NCI-H1436 (cell line): ENCODE results near the gene GALK2.
"Not testable (repeated sequence)": the region's sequence is repeated elsewhere in the genome, so short reads cannot be mapped to it uniquely, and the experiment has no call there.

ENCODE experiments used
- DNase-seq: peaks from one replicate; lab custom pipeline; 2025; lab: John Stamatoyannopoulos, UW

GALK2 gene

DNA sequence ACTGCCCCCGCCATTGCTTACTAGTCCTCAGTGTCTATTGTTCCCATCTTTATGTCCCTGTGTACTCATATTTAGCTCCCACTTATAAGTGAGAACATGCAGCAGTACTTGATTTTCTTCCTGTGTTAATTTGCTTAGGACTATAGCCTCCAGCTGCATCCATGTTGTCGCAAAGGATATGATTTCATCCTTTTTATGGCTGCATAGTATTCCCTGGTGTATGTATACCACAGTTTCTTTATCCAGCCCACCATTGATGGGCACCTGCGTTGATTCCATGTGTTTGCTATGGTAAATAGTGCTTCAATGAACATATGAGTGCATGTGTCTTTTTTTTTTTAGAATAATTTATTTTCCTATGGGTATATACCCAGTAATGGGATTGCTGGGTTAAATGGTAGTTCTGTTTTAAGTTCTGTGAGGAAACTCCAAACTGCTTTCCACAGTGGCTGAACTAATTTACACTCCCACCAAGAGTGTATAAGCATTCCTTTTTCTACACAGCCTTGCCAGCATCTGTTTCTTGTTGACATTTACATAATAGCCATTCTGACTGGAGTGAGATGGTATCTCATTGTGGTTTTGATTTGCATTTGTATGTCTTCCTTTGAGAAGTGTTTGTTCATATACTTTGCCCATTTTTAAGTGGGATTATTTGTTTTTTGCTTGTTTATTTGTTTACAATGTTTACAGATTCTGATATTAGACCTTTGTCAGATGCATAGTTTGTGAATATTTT is 53.7 kb downstream of the GALK2 start:
- DNase-seq: no peak

DNA sequence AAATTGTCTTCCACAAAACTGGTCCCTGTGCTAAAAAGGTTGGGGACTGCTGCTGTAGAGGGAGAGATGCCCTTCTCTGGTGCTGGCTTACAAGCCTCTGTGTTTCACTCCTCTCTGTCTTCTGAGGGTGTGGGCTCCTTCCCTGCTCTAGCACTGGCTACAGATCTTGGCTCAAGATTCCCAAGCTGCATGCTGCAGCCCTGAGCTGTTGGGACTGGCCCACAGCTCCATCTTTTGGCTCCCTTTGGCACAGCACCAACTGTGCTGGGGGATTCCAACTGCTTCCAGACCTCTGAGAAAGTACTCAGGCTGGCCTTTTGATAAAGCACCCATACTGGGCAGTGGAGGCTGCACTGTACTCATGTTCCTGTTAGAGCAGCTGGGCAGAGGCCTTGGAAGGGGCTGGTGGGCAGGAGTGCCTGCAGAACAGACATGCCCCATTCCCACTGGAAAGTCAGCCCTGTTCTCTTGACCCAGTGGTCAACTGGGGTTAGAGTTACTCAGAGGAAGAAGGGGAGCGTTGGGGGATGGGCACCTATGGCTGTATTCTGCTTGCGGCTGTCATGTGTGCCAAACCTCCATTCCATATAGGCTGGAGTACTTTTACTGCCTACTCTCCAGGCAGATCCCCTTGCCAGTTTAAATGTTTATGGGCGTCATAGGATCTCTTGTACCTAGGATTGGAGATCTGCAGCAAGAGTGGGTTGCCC is 55.7 kb downstream of the GALK2 start:
- no peak for DNase-seq

DNA sequence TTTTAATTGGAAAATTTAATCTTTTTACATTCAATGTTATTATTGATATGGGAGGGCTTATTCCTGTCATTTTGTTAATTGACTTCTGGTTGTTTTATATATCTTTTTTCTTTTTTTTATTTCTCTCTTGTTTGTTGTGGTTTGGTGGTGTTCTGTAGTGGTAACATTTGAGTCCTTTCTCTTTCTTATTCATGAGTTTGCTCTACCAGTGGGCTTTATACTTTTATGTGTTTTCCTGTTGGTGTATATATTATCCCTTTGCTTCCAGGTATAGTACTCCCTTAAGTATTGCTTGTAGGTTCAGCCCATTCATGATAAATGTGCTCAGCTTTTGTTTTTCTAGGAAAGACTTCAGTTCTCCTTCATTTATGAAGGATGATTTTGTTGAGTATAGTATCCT is 57.6 kb downstream of the GALK2 start:
- no peak for DNase-seq

DNA sequence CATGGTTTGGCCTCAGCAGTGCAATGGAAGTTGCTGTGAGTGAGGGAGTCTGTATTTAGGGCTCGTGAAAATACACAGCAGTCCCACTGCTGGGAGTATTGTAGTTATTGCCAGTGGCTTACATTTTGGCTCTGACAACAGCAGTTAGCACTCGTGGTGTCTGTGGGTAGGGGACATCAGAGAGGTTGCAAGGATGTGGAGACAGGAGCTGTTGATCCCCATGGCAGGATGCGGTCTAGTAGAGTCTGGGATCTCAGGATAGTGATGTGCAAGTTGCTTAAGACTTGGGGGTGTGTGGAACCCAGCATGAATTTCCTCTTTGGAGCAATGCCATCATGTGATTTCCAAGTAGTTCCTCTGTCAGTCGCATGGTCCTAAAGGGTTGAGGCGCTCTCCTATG is 59.9 kb downstream of the GALK2 start:
- no peak for DNase-seq

DNA sequence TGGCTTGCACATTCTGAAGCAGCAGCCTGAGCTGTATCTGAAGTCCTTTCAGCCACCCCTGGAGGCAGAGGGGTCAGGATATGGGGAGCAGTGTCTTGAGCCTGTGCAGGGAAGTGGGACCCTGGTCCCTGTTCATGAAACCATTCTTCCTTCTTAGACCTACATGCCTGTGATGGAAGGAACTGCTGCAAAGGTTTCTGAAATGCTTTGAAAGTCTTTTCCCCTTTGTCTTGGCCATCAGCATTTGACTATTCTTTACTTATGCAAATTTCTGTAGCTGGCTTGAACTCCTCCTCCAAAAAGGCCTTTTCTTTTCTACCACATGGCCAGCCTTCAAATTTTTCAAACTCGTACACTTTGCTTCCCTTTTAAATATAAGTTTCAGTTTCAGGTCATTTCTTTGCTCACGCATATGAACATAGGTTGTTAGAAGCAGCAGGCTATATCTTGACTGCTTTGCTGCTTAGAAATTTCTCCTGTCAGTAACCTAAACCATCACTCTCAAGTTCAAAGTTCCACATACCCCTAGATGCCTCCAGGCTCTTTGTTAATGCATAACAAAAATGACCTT is 62.3 kb downstream of the GALK2 start:
- no peak for DNase-seq

DNA sequence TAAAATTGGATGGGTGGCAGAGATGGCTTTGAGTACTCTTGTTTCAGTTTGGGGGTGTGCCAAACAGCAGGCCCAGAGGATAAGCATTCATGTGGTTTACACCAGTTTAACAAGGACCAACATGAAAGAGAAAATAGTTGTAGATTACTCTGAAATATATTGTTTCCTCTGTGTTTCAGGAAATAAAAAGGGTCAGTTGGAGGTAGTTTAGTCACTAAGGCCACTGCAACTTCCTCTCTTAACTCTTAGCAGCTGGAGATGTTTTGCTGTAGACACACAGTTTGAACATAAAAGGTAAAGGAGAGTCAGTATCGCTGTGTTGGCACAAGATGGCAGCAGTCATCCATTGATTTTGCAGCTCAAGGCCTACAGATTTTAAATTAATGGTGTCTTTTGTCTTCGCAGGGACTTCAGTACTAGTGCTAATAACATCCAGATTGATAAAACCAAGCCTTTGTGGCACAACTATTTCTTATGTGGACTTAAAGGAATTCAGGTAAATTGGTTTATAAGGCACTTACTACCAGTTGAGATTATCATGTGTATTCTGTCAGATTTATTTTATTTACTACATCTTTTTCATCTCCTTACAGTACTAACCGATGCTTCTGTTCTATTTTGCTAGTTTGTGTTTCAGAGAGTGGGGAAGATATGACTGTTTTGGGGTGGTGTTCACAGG is 65.5 kb downstream of the GALK2 start:
- peak; percentile 62 for DNase-seq

DNA sequence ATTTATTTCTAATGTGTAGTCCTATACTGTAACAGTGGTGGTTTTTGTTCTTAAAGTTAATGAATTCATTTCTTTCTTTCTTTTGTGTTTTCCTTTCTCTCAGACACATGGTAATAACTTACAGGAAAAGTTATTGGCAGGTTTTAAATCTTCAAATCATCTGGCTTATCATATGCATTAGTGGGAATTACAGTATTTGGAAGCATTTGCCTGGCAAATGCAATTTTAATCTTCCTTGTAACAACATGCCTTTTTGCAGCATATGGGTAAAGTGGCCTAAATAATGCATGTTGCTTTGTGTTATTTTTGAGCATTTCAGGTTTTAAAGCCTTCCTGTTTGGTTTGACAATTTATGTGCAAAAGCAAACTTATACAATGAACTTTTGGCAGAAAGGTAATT is 66.8 kb downstream of the GALK2 start:
- DNase-seq: no peak

DNA sequence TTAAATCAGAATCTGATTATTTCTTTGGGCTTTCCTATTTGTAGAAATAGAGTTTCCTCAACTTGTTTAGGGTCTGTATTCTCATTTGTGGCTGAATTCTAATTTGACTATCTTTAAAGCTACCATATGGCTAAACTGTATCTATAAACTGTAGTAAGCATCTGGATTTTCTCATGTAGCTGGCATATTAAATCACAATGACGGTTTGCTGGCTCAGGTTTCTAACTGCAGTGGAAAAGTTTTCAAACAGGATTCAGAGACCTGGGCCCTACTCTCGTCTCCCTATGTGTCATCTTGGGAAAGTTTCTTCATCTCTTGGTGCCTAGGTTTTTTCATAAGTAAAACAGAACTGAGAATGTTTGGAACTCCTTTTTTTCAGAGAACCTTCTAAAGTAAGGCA is 68.3 kb downstream of the GALK2 start:
- DNase-seq: no peak

DNA sequence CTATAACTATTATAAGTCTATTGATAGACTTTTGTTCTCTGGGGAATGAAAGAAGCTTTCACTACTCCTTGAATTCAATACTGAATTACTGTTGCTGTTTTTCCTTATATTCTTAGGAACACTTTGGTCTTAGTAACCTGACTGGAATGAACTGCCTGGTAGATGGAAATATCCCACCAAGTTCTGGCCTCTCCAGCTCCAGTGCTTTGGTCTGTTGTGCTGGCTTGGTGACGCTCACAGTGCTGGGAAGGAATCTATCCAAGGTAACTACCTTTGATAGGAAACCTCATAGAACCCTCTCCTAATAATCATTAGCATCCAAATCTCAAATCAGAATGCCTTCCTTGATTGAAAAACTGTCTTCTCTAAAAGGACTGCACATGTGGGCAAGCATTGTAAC is 69.1 kb downstream of the GALK2 start:
- DNase-seq: no peak

DNA sequence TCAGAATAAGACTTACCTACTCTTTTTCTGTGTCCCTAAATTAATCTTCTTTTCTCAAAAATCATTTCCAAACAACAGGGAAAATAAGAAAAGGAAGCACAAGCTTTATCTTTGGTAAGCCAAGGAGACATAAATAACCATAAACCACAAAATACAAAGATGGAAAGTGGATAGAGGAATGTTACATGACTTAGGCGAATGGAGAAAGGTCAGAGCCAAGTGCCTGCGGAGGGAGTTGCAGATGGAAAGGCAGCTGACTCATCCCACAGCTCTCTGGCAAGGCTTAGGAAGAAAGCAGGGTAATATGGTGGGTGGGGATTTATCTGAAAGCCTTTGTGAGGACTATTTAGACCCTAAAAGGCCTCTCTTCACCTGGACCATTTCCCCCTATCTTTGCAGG is 72.8 kb downstream of the GALK2 start:
- no peak for DNase-seq

DNA sequence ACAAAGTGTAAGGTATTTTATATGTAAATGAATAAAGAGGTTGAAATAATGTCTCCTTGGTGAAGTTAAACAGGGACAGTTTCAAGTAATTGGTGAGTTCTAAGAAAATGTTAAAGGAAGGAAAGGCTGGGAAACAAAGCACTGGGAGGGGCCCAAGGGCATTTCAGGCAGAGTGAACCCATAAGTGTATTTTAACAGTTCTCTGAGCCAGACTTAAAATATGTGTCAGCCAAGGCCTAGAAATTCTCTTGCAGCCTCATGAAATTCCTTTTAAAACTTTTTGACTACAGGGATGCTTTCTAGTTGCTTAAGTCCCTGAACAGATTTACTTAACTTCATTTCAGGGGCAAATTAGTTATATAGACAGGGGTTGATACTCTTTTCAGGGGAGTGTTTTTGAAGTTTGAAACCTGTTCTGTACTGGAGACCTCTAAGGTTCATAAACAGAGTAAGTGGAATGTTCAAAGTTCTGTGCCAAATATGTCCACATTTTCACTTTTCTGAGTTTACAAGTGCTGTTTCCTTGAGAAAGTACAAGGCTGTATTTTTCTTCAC is 77.6 kb downstream of the GALK2 start:
- DNase-seq: no peak

DNA sequence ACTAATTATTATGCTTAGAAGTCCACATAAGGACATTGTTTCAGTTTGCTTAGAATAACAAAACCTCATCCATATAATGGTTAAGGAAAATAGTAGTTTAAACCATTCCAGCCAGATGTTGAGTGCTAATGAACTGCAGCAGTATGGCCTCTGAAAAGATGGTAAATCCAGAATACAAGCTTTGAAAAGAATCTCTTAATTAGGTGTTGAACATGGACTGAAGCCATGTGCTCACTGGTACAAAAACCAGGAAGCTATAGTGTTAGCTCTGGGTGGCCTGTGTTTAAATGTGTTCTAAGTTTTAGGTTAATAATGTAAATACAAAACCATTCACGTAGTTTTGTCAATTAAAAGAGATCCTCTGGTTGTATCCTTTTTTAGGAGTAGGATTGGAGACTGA is 78.2 kb downstream of the GALK2 start:
- no peak for DNase-seq

DNA sequence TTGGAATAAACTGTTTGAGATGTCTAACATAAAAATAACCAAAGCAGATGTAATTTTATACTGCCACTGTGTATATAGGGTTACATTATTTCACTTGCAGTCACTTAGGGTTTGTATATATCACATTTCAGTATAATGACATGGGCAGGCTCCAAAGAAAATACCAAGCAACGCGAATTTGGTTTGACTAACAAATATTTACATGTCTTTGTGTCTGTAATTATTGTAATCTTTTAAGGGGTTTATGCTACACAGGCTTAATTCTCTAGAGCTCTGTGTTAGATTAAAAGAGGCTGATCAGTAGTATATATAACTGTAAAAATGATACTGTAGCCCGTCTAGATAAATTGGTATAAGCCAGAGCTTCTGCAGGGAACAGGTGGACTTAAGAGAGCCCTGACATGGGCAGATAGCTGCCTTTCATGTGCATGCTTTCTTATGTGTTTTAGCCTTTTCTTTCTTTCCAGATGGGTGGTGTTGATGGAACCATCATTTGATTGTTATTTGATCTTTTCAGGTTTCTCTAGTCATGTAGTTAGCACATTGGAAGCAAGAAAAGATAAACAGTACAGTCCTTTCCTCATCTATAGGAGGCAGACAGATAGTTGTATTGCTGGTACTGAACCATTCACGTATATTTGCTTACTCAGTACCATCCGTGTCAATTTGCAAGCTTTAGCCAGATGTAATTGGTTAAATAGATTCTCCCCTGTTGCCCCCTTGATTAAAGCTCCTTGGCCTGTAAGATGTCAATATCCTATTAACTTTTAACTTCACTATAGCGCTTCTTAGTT is 86.1 kb downstream of the GALK2 start:
- DNase-seq: peak; percentile 62

DNA sequence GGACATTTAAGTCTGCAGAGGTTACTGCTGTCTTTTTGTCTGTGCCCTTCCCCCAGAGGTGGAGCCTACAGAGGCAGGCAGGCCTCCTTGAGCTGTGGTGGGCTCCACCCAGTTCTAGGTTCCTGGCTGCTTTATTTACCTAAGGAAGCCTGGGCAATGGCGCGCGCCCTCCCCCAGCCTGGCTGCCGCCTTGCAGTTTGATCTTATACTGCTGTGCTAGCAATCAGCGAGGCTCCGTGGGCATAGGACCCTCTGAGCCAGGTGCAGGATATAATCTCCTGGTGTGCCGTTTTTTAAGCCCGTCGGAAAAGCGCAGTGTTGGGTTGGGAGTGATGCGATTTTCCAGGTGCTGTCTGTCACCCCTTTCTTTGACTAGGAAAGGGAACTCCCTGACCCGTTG is 95.1 kb downstream of the GALK2 start:
- not testable (repeated sequence) for DNase-seq

DNA sequence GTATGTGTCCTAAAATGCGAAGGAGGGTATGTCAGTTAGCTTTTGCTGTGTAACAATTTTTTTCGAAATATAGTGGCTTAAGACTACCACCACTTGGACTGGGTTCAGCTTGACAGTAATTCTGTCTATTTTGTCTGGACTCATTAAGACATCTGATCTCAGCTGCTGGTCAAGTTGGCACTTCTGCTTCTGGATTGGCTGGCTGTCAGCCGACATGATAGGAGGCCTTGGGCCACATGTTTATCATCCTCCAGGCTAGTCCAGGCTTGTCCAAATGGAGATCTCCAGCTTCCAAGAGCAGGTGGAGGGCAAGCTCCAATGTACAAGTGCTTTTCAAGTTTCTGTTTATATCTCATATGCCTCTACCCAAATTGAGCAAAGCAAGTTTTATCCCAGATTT is 95.9 kb downstream of the GALK2 start:
- no peak for DNase-seq

DNA sequence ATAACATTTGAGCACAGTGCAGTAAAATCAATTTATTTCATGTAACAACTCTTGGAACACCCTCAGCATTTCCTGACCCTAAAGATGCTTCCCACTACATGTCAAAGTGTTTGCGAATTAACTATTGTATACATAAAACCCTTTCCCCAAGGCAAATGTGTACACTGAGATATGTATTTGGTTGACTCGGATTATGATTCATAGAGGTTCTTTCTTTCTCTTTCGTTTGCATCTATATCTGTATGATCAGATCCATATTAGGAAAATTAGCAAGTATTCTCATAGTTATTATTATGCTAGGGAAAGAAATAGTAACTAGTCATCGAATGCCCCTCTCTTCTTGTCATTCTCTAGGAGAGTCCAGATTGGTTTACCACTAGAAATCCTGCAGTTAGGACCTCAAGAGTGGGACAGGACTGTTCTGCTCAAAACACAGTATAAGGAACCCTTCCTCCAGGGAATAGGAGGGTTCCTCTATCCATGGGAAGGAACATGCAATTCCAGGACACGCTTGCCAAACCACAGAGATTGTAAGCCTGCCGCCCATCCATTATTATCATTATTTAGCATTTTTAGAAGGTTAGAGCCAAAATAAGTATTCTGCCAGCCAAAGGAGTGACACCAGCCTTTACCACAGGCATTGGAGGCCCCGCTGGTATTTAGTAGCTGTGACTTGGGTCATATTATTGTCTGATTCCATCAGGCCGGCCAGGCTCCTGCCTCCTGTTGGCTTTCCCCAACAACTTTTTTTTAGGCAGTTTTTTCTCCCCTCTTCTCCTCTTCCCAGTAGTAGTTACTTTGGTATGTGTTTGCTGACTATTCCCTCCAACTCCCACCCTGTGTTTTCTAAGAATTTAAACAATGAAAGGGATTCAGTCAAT is 100.7 kb downstream of the GALK2 start:
- no peak for DNase-seq

DNA sequence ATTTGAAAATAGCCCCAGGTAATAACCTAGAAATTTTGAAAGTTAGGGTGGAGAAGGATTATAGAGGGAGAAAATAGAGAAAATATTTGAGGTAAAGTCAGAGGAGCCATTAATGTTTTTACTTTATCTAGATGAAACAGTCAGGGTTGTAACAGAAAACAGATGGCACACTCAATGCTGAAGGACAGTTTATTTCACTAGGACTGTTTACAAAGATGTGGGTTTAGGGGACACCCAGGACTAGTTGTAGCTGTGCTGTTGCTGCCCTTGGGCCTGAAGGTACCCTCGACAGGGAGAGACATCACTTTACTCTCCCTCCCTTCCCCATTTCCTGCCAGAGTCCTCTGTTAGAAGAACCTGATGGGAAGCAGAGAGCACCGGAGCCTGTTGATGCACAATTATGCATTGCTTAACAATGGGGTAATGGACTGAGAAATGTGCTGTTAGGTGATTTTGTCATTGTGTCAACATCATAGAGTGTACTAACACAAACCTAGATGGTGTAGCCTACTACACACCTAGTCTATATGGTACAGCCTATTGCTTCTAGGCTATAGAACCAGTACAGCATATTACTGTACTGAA is 103.8 kb downstream of the GALK2 start:
- DNase-seq: no peak

DNA sequence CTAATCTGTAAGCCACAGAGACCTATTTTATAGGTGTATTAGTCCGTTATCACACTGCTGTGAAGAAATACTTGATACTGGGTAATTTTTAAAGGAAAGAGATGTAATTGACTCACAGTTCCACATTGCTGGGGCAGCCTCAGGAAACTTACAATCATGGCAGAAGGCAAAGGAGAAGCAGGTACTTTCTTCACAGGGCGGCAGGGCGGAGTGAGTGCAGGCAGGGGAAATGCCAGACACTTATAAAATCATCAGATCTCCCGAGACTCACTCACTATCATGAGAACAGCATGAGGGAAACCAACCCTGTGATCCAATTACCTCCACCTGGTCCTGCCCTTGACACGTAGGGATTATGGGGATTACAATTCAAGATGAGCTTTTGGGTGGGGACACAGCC is 108.7 kb downstream of the GALK2 start:
- DNase-seq: no peak

DNA sequence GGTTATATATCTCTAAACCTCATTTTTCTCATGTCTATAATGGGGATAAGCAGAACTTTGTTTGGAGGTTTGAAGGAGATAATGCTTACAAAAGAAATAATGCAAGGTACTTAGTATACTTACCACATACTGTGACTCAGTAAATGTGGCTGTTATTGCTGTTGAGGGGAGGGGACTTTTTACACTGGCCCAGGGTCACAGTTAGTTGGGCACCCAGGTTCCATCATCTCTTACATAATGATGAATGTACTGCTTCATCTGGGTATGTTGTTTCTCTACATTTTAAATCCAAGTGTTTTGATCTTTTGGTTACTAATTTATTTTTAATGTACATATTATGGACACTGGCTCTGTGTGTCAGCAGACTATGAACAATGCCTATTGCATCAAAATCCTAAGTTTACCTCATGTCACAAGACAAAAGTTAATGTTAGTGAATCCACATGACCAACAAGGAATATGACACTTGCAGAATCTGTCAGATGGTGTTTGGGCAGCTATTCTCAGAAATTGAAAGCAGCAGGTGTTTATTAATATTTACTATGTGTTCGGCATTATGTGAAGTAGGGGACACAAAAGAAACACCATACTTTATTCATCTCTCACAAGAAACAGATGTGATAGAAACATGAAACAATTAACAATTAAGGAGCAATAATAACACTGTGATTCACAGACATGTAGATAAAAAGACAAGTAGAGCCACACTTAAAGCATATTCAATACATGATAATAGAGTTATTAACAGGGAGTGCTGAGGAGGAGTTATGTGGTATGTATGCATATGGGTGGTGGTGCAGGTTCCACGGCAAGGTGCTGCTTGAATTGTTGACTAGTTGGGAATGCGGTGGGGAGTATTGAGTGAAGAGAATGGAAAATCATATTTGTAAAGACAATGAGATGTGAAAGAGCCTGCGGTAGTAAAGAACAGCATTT is 109.7 kb downstream of the GALK2 start:
- no peak for DNase-seq
